ENCODE results near the gene LRMDA.
"Not testable (repeated sequence)": the region's sequence is repeated elsewhere in the genome, so short reads cannot be mapped to it uniquely, and the experiment has no call there.

LRMDA gene

DNA sequence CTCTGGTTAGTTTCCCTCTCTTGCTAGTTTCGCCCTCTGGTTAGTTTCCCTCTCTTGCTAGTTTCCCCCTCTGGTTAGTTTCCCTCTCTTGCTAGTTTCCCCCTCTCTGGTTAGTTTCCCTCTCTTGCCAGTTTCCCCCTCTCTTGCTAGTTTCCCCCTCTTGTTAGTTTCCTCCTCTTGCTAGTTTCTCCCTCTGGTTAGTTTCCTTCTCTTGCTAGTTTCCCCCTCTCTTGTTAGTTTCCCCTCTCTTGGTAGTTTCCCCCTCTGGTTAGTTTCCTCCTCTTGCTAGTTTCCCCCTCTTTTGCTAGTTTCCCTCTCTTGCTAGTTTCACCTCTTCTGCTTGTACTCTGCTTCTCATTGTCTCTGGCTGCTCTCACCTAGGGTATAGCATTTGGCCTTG lies 613.8 kb downstream of the LRMDA start:
- no peak for DNase-seq (ENCODE audit: low read depth in 2 of 2)

DNA sequence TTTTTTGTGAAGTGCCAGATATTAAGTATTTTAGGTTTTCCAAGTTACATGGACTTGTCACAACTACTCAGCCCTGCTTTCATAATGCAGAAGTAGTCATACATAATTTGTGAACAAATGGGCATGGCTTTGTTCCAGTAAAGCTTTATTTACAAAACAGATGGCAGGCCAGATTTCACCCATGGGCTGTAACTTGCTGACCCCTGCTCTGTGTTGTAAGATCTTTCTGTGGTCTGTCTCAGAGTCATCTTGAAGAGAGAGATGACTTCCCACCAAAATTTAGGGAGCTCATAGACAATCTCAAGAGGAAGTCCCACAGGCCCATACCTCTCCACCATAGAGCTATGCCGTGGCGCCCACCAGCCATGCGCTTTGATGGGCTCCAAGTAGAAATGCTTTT lies 616.1 kb downstream of the LRMDA start:
- DNase-seq (ENCODE audit: low read depth in 2 of 2), result no peak

DNA sequence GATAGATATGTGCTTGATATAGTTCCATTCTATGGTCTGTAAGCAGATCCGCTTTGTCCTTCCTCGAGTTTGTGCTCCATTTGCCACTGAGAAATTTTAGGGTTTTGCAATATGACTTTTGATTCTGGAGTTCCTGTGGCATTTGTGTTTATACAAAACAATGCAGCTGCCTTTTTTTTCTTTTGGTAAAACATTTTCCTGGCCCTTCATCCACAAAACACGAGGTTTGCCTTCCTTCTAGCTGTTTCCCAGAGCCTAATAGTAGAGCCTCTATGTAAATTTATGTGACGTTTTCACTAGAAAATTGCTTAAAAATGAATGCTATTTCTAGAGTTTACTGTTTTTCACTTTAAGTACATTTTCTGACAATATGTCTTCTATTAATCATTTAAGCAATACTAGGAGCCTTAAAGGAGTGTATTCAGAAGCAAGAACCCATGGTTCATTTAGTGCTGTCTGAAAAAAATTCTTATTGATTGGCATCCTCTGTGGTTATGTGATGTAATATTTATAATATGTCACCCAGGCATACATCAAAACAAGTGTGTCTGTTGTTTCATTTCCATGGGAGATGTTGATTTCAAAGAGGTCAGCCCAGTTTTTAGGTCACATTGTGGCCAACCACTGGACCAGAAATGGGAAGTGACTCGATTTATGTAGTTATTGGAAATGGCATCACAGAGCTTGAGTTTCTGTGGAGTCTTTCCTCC lies 618.3 kb downstream of the LRMDA start:
- no peak for DNase-seq (ENCODE audit: low read depth in 2 of 2)

DNA sequence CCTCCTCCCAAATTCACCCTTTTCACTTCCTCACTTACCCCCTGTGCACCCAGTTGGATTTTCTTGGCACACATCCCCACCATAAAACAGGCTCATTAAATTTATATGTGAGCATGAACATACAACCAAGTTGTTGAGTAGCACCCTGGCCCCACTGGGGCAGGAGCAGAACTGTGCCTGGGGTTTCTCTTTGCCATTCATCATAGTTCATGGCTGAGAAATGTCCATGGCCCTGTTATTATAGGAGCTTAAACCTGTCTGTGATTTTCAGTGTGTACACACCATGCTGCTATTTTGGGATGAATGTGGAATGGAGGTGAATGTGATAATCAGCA lies 618.8 kb downstream of the LRMDA start:
- no peak for DNase-seq (ENCODE audit: low read depth in 2 of 2)

DNA sequence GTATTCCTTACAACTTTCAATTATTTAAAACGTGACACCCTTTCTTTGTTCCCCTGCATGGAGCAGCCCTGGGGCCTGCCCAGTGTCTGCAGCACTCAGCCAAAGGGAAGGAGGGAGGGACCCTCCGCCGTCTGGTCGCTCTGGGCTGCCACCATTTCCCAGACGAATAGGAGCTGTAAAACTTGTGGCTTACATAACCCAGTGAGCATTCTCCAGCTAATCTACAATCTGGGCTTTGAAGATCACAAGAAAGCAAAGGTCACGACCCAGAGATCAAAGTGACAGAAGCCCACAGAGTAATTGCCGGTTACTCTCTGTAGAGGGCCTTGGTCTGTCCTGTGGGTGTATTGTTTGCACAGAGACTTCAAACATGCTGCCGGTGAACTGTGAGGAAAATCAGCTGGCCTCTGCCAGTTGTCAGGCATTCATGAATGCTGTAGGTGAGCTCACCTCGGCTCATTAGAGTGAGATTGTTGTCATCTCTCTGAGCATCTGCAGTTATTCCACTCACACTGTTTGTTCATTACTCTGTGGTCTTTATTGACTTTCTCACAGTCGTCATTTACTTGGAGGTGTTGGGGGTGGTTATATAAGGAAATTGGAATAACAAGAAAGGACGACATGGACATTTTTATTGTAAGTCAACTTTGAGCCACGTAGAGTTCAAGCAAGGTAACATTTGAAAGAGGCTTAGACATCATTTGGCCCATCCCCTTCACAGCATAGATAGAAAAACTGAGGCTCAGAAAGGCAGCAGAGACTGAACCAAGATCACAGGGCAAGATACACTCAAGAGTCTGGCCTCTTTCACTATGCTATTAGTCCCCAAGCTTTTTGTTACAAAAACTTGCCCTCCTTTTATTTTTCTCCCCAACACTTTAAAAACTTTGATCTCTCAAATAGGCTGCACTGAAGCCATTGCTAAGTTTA lies 619.8 kb downstream of the LRMDA start:
- DNase-seq (ENCODE audit: low read depth in 2 of 2), result no peak

DNA sequence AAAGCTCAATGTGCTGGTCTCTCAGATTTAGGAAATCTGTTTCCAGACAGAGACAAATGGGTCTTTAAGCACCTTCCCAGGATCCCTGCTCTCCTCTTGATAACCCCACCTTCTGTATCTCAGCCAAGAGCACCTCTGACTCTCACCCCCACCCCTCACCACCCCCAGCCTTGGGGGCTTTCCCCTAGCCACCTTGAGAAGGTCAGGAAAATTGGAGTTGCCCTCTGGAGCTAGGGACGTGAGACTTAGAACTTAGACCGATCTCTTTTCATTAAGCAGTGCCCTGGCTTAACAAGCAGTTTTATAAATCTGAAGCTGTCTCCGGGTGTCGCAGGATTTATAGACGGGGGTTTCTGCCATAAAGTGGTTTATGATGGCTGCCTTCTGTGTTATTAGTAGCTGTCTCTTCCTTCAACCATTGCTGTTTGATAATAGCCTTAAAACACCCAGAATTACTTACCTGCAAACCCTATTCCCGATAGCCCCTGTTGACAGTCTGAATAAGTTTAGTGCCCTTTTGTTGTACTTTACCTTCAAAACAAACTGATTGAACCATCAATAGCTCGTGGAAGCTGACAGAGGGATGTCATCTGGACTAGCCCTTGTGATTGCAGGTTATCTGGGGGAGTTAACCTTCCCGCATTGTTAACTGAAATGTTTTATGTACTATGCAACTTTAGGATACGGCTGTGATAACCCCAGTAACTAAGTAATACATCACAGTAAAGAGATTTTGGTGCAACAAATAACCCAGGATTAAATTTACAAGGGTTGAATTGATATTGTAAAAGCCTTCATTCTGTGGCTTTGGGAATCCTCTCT lies 621.5 kb downstream of the LRMDA start:
- DNase-seq (ENCODE audit: low read depth in 2 of 2), result no peak

DNA sequence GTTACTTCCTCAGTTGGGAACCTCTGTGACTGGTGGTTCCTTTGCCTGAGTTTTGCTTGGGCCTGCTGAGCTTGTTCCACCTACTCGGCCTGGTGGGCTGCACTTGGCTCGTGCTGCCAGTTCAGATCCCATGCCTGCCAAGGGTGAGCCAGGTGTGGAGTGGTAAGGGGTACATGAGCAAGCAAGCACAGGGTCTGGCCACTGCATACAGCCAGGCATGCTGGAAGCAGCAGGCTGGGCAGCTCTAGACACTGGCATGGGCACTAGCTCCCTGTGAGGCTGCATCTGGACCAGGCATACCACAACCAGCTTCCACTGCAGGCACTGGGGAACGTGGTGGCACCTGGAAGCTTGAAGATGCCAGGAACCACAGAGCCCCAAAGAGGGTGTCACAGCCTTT lies 624.0 kb downstream of the LRMDA start:
- no peak for DNase-seq (ENCODE audit: low read depth in 2 of 2)

DNA sequence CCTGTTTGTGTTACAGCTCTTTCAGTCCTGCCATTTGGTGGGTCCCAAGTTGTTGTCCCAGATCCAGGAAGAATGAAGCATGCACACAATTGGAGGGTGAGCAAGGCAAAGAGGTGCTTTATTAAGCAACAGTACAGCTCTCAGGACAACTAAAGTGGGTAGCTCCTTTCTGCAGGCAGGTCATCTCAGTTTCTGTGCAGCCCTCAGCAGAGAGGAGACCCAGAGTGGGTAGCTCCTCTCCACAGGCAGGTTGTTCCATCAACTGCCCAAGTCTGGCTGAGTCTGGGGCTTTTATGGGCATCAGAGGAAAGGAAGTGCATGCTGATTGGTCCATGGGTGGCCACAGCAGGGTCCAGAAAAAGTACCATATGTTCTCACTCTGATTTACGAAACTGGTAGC lies 624.5 kb downstream of the LRMDA start:
- DNase-seq (ENCODE audit: low read depth in 2 of 2), result no peak

DNA sequence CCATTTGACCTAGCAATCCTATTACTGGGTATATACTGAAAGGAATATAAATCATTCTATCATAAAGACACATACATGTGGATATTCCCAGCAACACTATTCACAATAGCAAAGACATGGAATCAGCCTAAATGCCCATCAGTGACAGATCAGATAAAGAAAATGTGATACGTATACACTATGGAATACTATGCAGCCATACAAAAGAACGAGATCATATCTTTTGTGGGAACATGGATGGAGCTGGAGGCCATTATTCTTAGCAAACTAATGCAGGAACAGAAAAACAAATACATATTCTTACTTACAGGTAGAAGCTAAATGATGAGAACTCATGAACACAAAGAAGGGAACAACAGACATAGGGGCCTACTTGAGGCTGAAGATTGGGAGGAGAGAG lies 629.6 kb downstream of the LRMDA start:
- DNase-seq (ENCODE audit: low read depth in 2 of 2), result not testable (repeated sequence)

DNA sequence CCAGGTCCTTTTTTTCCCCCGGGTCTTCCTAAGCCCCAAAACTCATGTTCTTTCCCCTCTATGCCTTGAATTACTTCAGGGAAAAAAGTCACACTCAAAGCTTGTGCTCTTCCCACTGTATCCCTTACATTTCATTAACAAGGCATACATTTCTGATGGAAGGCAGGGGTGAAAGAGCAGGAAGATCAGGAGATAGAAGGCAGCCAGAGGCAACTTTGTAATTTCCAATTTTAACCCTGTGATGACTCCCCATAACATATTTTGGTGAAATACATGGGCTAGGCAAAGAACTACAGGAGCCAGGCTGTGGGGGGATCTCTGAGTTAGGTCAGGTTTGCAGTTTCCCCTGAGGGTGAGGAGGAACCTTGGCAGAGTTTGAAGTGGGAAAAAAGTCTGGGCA lies 635.0 kb downstream of the LRMDA start:
- no peak for DNase-seq (ENCODE audit: low read depth in 2 of 2)

DNA sequence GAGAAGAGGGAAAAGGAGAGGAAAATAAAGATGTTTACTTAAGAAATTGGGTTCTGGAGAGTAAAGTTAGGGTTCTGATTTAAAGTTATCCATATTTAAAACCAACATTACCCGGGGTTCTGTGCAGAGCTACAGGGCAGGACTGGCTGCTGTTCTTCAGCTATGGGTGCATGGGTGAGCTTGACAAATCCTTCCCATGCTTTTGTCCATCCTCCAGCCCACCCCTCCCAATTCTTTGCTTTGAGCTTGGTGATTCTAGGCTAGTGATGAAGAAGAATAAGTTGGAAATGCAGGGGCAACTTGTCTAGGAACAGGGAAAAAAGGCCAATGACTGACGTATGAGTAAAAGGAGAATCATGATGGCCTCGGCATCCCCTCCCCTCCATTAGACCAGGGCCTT lies 636.0 kb downstream of the LRMDA start:
- DNase-seq (ENCODE audit: low read depth in 2 of 2), result no peak

DNA sequence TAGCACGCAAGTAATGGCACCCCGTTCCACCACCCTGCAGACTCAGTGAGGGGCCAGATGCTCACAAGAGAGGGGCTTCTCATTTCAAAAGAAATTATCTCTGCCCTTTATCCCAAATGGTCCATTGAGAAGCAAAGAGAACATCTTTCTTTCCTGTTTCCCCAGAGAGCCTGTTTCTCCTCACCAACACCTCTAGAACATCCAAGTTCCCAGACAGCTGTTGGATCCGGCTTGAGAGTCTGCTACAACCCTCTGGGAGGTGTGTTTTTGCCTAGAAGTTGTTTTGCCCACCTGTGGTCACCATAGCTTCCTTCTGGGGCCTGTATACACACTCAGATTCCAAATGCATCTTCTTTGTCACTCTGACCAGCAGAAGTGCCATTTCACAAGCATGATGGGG lies 637.4 kb downstream of the LRMDA start:
- DNase-seq (ENCODE audit: low read depth in 2 of 2), result no peak

DNA sequence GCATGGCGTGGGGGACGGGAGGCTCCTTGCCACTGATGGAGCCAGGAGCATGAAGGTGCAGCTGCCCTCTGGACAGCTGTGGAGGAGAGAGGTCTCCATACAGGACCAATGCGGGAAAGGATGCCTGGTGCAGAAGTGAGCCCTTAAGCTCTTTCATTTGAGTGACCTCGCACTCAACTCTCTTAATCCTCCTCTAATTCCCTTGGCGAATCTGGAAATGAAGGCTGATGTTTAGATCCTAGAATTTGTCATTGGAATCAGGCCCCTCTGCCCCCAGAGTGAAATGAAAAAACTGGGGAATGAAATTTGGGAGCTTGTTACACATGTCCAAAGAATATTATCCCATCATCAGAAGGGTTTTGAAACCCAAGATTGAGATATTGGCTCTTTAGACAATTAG lies 639.5 kb downstream of the LRMDA start:
- DNase-seq (ENCODE audit: low read depth in 2 of 2), result no peak

DNA sequence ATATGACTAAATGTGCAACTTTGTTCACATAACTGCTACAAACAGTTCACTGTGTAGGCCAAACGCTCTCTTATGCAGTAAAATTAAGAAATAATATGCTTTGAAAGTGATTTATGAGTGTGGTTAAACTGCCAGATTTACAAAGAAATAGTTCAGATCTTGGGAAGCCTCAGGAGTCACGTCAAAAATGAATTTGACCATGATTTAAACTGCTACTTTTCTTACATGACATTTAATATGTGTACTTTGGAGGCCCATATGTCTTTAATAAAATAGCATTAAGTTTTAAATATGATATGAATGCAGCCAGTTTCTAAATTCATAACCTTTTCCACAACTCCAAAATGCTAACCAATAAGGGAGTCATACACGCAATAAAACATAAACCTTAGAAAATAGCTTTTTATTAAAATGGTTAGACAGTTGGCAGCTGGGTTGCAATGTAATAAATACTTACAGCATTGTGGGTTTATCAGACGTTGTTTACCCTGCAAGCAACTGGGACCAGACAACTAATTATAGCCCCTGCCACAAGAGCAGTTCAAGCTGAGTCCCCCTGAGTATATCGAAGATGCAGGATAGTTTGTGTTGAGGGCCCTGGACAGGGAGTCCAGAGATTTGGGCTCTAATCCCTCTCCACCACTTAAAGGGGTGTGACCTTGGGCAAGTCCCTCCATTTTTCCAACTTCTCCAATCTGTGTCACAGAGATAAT lies 640.4 kb downstream of the LRMDA start:
- DNase-seq (ENCODE audit: low read depth in 2 of 2), result no peak

DNA sequence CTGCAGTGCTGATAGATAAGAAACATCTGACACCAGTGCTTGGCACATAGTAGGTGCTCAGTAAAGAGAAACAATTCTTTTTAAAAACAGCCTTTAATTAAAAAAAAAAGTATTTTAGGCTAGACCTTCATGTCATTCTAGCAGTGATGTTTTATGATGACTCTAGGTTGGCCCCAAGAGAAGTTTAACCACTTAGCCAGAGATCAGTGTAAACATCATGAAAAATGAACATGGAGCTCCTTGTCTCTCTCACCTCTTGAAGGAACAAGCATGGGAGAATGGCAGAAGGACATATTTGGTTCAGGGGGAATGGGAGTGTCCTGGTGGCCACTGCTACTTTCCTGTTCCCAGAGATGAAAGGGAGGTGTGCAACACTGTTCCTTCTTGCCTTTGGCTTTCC lies 641.0 kb downstream of the LRMDA start:
- no peak for DNase-seq (ENCODE audit: low read depth in 2 of 2)

DNA sequence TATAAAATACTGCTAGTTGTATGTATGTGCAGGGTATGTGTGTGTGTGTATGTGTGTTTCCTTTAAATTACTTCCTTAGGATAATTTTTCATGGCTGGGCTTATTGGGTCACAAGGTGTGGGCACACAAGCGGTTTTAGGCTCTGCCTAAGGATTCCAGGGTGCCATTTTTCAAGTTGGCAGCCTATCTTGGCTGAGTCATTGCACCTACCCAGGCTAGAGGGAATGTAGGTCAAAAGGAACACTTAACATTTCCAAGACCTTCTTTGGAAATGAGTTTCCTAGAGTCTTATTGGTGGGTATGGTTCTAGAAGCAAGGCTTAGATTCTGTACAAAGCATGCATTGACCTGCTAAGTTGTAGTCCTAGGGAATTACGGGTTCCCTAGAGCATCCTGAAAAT lies 642.1 kb downstream of the LRMDA start:
- DNase-seq (ENCODE audit: low read depth in 2 of 2), result no peak

DNA sequence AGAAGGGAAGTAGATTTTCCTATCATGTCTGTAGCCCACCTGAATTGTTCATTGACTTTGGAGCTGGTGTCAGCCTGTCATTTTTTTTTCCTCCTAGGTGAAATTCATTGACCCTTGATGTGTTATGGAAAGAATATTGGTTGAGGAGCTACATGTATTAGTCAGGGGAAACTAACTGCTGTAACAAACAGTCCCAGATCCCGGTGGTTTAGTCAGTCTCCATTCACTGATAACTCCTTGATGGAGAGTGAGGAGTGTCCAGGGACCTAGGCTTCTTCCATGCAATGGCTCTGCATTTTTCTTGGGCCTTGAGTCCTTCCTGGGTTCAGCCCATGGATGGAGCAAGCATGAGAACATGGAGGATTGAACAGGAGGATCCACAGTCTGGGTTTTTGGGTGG lies 643.2 kb downstream of the LRMDA start:
- no peak for DNase-seq (ENCODE audit: low read depth in 2 of 2)

DNA sequence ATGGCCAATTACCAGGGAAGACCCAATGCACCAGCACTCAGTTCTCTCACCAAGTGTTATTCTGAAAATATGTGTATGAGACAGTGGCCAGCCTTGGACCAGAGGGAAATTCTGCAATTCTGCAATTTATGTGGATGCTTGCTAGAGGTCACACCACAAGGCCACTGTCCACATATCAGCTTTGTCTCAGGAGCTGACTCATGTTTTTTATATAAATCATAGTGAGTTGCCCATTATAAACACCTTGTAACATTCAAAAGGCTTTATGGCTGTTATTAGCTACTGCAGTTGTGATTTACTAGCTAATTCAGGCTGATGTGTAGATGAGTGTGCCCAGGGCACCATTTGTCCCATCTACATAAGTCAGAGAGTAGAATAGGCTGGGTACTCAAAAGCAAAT lies 649.0 kb downstream of the LRMDA start:
- no peak for DNase-seq (ENCODE audit: low read depth in 2 of 2)

DNA sequence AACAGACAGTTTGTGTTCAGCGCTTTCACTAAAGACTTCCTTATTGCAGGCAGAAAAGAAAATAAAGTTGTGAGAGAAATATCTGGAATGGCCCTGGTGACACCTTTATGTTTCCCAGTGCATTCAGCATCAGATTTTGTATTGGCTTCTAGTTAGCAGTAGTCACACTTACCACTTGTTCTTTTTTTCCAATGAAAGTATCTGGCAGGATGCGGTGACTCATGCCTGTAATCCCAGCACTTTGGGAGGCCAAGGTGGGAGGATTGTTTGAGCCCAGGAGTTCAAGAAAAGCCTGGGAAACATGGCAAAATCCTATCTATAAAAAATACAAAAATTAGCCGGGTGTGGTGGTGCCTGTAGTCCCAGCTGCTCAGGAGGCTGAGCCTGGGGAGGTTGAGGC lies 649.6 kb downstream of the LRMDA start:
- DNase-seq (ENCODE audit: low read depth in 2 of 2), result no peak

DNA sequence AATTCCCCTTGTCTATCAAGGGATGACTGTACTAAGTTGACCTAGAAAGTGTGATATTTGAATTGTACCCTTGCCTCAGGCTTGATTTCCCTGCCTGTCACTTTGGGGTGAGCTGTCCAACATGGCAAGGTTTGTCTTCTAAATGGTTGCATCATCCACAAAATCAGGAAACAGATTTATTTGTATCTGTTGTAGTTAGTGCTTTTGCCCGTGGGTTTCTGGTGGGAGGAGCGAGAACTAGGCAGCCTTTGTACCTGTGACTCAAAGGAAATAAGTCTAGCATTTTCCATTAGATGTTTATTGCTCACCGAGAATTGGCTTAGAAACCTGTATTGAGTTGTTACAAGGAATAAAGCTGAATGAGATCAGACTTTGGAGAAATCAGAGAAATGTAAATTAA lies 650.8 kb downstream of the LRMDA start:
- no peak for DNase-seq (ENCODE audit: low read depth in 2 of 2)

DNA sequence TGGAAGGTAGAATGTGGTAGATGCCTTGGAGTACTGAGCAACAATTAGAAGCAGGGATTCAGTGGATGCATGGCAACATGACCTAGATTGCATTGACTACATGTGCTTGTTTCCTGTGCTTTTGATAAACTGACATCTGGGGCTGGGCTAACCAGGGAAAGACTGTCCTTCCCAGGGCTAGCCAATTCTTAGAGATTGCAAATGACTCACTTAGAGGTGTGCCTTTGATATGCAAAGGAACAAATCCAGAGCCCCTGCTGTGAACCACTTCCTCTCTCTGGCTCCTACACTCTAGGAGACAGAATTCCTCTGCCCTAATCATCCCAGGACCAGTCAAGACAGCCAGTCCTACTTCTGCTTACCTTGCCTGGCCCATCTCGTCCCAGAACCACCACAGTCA lies 651.5 kb downstream of the LRMDA start:
- DNase-seq (ENCODE audit: low read depth in 2 of 2), result no peak
